GM12872 (cell line): Measurements from ENCODE around the gene PRPF19.

ENCODE experiments used
- CTCF ChIP-seq: IDR thresholded peaks from 3 replicates; pipeline ENCODE4 v1.5.1; 2011; ENCODE audit warnings: low read depth, mild to moderate bottlenecking, low read length, moderate library complexity; ENCODE audit not compliant: insufficient read depth

PRPF19 gene

GRCh38 chr11:60845338-60845737 is 61.0 kb downstream of the PRPF19 start:
- no peak for TF ChIP-seq CTCF

- no peak for TF ChIP-seq CTCF
Measured at GRCh38 chr11:60844870-60845221, 61.5 kb downstream of the PRPF19 start.

GRCh38 chr11:60844045-60844869 is 62.1 kb downstream of the PRPF19 start:
- no peak for TF ChIP-seq CTCF

- no peak for TF ChIP-seq CTCF
Measured at GRCh38 chr11:60842668-60843600, 63.5 kb downstream of the PRPF19 start.

GRCh38 chr11:60841797-60842667 is 64.4 kb downstream of the PRPF19 start, which contains the start of gene CCDC86:
CCDC86 (plus strand) TSS chr11:60842113; CDS start chr11:60842125, 12 bp downstream.
- TF ChIP-seq CTCF: no peak
